ENCODE results near the gene FAM219A.

The FAM219A gene

GRCh38 chr9:34475097-34475496 is 16.7 kb upstream of the FAM219A start:
- H3K4me3 ChIP-seq (ENCODE audit: control insufficient read depth, low read depth, low read length), result no peak overlapping the region
- DNase-seq (ENCODE audit: low read depth), result no peak
- TF ChIP-seq CTCF (IDR thresholded peaks at IDR 0.05; ENCODE audit: control insufficient read depth, insufficient read depth, low read depth, low read length, missing control alignments), result no peak

GRCh38 chr9:34465468-34465867 is 7.1 kb upstream of the FAM219A start:
- no peak overlapping the region for H3K4me3 ChIP-seq (ENCODE audit: control insufficient read depth, low read depth, low read length)
- DNase-seq (ENCODE audit: low read depth), result no peak
- no peak for TF ChIP-seq CTCF (IDR thresholded peaks at IDR 0.05; ENCODE audit: control insufficient read depth, insufficient read depth, low read depth, low read length, missing control alignments)

GRCh38 chr9:34464571-34464970 is 6.2 kb upstream of the FAM219A start:
- no peak for DNase-seq (ENCODE audit: low read depth)
- no peak overlapping the region for H3K4me3 ChIP-seq (ENCODE audit: control insufficient read depth, low read depth, low read length)
- no peak for TF ChIP-seq CTCF (IDR thresholded peaks at IDR 0.05; ENCODE audit: control insufficient read depth, insufficient read depth, low read depth, low read length, missing control alignments)

GRCh38 chr9:34463901-34464232 is 5.5 kb upstream of the FAM219A start:
- H3K4me3 ChIP-seq (ENCODE audit: control insufficient read depth, low read depth, low read length), result no peak overlapping the region
- DNase-seq (ENCODE audit: low read depth), result no peak
- no peak for TF ChIP-seq CTCF (IDR thresholded peaks at IDR 0.05; ENCODE audit: control insufficient read depth, insufficient read depth, low read depth, low read length, missing control alignments)

GRCh38 chr9:34463098-34463900 is 4.9 kb upstream of the FAM219A start:
- DNase-seq (ENCODE audit: low read depth), result peak; percentile 78
- TF ChIP-seq CTCF (IDR thresholded peaks at IDR 0.05; ENCODE audit: control insufficient read depth, insufficient read depth, low read depth, low read length, missing control alignments), result no peak

GRCh38 chr9:34459941-34460340 is 1.6 kb upstream of the FAM219A start:
- DNase-seq (ENCODE audit: low read depth), result no peak
- H3K4me3 ChIP-seq (ENCODE audit: control insufficient read depth, low read depth, low read length), result no peak overlapping the region
- TF ChIP-seq CTCF (IDR thresholded peaks at IDR 0.05; ENCODE audit: control insufficient read depth, insufficient read depth, low read depth, low read length, missing control alignments), result no peak

More at GRCh38 chr9:34463098-34463900, 4.9 kb upstream of the FAM219A start:
- H3K4me3 ChIP-seq (ENCODE audit: control insufficient read depth, low read depth, low read length), result no peak overlapping the region
